Measurements from ENCODE around the gene TANGO2. TPM values are rescaled to one million over a fixed set of nuclear protein-coding genes. Genes with fewer than 3 reads are reported as not detected.

The TANGO2 gene
- total and polyA plus RNA-seq, 2 of the 8 experiments (the other 6 are each of a cell fraction or from before 2014, with no cell fraction given), result 10.1 to 18.4 TPM

GRCh38 chr22:20084547-20085413, 63.9 kb downstream of the TANGO2 start (continued):
- TF ChIP-seq, protein P1, sequence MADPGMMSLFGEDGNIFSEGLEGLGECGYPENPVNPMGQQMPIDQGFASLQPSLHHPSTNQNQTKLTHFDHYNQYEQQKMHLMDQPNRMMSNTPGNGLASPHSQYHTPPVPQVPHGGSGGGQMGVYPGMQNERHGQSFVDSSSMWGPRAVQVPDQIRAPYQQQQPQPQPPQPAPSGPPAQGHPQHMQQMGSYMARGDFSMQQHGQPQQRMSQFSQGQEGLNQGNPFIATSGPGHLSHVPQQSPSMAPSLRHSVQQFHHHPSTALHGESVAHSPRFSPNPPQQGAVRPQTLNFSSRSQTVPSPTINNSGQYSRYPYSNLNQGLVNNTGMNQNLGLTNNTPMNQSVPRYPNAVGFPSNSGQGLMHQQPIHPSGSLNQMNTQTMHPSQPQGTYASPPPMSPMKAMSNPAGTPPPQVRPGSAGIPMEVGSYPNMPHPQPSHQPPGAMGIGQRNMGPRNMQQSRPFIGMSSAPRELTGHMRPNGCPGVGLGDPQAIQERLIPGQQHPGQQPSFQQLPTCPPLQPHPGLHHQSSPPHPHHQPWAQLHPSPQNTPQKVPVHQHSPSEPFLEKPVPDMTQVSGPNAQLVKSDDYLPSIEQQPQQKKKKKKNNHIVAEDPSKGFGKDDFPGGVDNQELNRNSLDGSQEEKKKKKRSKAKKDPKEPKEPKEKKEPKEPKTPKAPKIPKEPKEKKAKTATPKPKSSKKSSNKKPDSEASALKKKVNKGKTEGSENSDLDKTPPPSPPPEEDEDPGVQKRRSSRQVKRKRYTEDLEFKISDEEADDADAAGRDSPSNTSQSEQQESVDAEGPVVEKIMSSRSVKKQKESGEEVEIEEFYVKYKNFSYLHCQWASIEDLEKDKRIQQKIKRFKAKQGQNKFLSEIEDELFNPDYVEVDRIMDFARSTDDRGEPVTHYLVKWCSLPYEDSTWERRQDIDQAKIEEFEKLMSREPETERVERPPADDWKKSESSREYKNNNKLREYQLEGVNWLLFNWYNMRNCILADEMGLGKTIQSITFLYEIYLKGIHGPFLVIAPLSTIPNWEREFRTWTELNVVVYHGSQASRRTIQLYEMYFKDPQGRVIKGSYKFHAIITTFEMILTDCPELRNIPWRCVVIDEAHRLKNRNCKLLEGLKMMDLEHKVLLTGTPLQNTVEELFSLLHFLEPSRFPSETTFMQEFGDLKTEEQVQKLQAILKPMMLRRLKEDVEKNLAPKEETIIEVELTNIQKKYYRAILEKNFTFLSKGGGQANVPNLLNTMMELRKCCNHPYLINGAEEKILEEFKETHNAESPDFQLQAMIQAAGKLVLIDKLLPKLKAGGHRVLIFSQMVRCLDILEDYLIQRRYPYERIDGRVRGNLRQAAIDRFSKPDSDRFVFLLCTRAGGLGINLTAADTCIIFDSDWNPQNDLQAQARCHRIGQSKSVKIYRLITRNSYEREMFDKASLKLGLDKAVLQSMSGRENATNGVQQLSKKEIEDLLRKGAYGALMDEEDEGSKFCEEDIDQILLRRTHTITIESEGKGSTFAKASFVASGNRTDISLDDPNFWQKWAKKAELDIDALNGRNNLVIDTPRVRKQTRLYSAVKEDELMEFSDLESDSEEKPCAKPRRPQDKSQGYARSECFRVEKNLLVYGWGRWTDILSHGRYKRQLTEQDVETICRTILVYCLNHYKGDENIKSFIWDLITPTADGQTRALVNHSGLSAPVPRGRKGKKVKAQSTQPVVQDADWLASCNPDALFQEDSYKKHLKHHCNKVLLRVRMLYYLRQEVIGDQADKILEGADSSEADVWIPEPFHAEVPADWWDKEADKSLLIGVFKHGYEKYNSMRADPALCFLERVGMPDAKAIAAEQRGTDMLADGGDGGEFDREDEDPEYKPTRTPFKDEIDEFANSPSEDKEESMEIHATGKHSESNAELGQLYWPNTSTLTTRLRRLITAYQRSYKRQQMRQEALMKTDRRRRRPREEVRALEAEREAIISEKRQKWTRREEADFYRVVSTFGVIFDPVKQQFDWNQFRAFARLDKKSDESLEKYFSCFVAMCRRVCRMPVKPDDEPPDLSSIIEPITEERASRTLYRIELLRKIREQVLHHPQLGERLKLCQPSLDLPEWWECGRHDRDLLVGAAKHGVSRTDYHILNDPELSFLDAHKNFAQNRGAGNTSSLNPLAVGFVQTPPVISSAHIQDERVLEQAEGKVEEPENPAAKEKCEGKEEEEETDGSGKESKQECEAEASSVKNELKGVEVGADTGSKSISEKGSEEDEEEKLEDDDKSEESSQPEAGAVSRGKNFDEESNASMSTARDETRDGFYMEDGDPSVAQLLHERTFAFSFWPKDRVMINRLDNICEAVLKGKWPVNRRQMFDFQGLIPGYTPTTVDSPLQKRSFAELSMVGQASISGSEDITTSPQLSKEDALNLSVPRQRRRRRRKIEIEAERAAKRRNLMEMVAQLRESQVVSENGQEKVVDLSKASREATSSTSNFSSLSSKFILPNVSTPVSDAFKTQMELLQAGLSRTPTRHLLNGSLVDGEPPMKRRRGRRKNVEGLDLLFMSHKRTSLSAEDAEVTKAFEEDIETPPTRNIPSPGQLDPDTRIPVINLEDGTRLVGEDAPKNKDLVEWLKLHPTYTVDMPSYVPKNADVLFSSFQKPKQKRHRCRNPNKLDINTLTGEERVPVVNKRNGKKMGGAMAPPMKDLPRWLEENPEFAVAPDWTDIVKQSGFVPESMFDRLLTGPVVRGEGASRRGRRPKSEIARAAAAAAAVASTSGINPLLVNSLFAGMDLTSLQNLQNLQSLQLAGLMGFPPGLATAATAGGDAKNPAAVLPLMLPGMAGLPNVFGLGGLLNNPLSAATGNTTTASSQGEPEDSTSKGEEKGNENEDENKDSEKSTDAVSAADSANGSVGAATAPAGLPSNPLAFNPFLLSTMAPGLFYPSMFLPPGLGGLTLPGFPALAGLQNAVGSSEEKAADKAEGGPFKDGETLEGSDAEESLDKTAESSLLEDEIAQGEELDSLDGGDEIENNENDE (IDR thresholded peaks at IDR 0.05; ENCODE audit: insufficient replicate concordance, low read length), result no peak
- TF ChIP-seq KDM1A (IDR thresholded peaks at IDR 0.05; ENCODE audit: borderline replicate concordance, low read length), result no peak

All from H1 (cell line).